Thoracic aorta (tissue), 2 donors: Measurements from ENCODE around the gene CDHR3. TPM values are rescaled to one million over a fixed set of nuclear protein-coding genes. Genes with fewer than 3 reads are reported as not detected.

ENCODE experiments used
- ATAC-seq: fragments of 150-250 bp; one replicate; pipeline ENCODE4 v1.8.0; 2017; ENCODE audit warnings: low read depth; ENCODE audit not compliant: insufficient number of reproducible peaks, low FRiP score
- DNase-seq: peaks from one replicate; pipeline ENCODE4 v3.0.0-alpha.2; 2020; ENCODE audit warnings: low spot score
- H3K27ac ChIP-seq, 2 donors: fragments of 200-600 bp; sonication (generic); 1 replicate in 1 of 2; 2 replicates in 1 of 2; pipeline ENCODE4 v1.5.1; 2016; ENCODE audit warnings: mild to moderate bottlenecking in 2 of 2, moderate library complexity in 2 of 2
- H3K27me3 ChIP-seq: fragments of 200-600 bp; sonication (generic); replicated peaks from 2 replicates; pipeline ENCODE4 v1.6.0; 2016; ENCODE audit warnings: mild to moderate bottlenecking; ENCODE audit not compliant: insufficient read depth
- H3K36me3 ChIP-seq: fragments of 200-600 bp; sonication (generic); one replicate; pipeline ENCODE4 v1.5.1; 2016
- H3K4me1 ChIP-seq, 2 donors: fragments of 200-600 bp; sonication (generic); 1 replicate in 1 of 2; 2 replicates in 1 of 2; pipeline versions ENCODE4 v1.5.1 to v1.6.0; 2016; ENCODE audit warnings: low read depth in 2 of 2, mild to moderate bottlenecking in 1 of 2; ENCODE audit not compliant: control insufficient read depth in 1 of 2
- H3K4me3 ChIP-seq: fragments of 200-600 bp; sonication (generic); 2 replicates; pipeline ENCODE4 v1.5.1; 2016; ENCODE audit warnings: mild to moderate bottlenecking
- H3K9me3 ChIP-seq: fragments of 200-600 bp; sonication (generic); 2 replicates; pipeline ENCODE4 v1.5.1; 2016
- CTCF ChIP-seq: fragments of 200-600 bp; sonication (generic); IDR thresholded peaks from one replicate; pipeline ENCODE4 v1.5.1; 2019; ENCODE audit warnings: antibody characterized with exemption
- total RNA-seq, 2 donors: library from RNA; depleted of rRNA; stranded (reverse); fragments of >200 nt; gene quantifications; one replicate each; pipeline versions ENCODE4 v1.1.0 to v1.2.3, GENCODE V29; 2016

CDHR3 gene
- total RNA-seq, 2 donors from 2014 or later = 1.5 to 8.7 TPM

- peak overlapping the region; percentile 62 for H3K4me3 ChIP-seq
- no peak for ATAC-seq
- no peaks in the 10 kb centered on the region for H3K9me3 ChIP-seq
- peak overlapping the region; percentile 54 to 71 for H3K27ac ChIP-seq
- no peak for DNase-seq
- H3K36me3 ChIP-seq = no peaks in the 10 kb centered on the region
- no peaks in the 10 kb centered on the region for H3K27me3 ChIP-seq
- no peak for TF ChIP-seq CTCF
- H3K4me1 ChIP-seq = peaks cover 3 to 18% of the 10 kb centered on the region in 2 donors
Measured at GRCh38 chr7:106065575-106066500, 102.8 kb downstream of the CDHR3 start.

DNA sequence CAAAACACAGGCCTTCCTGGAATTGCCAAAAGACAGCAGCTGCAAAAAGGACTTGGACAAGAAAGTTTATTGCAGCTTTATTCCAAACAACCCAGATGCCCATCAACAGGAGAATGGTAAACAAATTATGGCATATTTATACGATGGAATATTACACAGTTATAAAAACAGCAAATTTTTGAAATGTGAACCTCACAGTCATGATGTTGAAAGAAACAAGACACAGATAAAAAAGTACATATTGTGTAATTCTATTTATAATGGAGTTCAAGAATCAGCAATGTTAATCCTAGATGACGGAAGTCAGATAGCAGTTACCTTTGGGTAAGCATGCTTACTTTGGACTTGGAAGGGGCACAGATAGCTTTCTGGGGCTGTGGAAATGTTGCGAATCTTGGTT lies 104.6 kb downstream of the CDHR3 start:
- ATAC-seq = no peak
- Histone ChIP-seq H3K27ac (no peak overlapping the region), H3K36me3 (no peaks in the 10 kb centered on the region), H3K9me3 (no peaks in the 10 kb centered on the region), H3K27me3 (no peaks in the 10 kb centered on the region), H3K4me3 (no peak overlapping the region), H3K4me1 (peaks cover 3 to 26% of the 10 kb centered on the region in 2 donors)
- TF ChIP-seq CTCF = no peak
- no peak for DNase-seq

GRCh38 chr7:106068538-106068961 lies 105.5 kb downstream of the CDHR3 start:
- Histone ChIP-seq H3K9me3 (no peaks in the 10 kb centered on the region), H3K36me3 (no peaks in the 10 kb centered on the region), H3K4me1 (peaks cover 3 to 26% of the 10 kb centered on the region in 2 donors), H3K27me3 (no peaks in the 10 kb centered on the region), H3K27ac (no peak overlapping the region), H3K4me3 (no peak overlapping the region)
- DNase-seq (no peak), ATAC-seq (no peak)
- TF ChIP-seq CTCF = no peak

GRCh38 chr7:106068986-106069385 lies 105.9 kb downstream of the CDHR3 start:
- ATAC-seq (no peak), DNase-seq (no peak)
- Histone ChIP-seq H3K4me1 (peaks cover 3 to 26% of the 10 kb centered on the region in 2 donors), H3K4me3 (no peak overlapping the region), H3K27me3 (no peaks in the 10 kb centered on the region), H3K27ac (no peak overlapping the region), H3K9me3 (no peaks in the 10 kb centered on the region), H3K36me3 (no peaks in the 10 kb centered on the region)
- no peak for TF ChIP-seq CTCF

GRCh38 chr7:106069471-106070200 lies 106.6 kb downstream of the CDHR3 start:
- ATAC-seq = no peak
- Histone ChIP-seq H3K27me3 (no peaks in the 10 kb centered on the region), H3K9me3 (no peaks in the 10 kb centered on the region), H3K4me1 (peaks cover 1 to 20% of the 10 kb centered on the region in 2 donors), H3K36me3 (no peaks in the 10 kb centered on the region), H3K4me3 (no peak overlapping the region), H3K27ac (no peak overlapping the region)
- DNase-seq = no peak
- no peak for TF ChIP-seq CTCF
